ENCODE data around the gene MICAL1. TPM values are rescaled to one million over a fixed set of nuclear protein-coding genes. Genes with fewer than 3 reads are reported as not detected.
A peak's percentile ranks its signal among the peaks of the same experiment; 100 is the strongest.

MICAL1 gene
- total RNA-seq, 1 experiment from 2014 or later: 92.9 TPM

- Histone ChIP-seq H3K27me3 (ENCODE audit: insufficient read depth, low read length) (no peaks in the 10 kb centered on the region), H3K4me1 (ENCODE audit: insufficient read depth, low read length) (peaks cover 10% of the 10 kb centered on the region), H3K9ac (ENCODE audit: extremely low read depth, insufficient read length, low read length) (no peak overlapping the region), H3K4me2 (ENCODE audit: insufficient read depth, insufficient read length, low read length) (no peak overlapping the region), H3K4ac (ENCODE audit: low read depth, low read length) (no peak overlapping the region), H2BK5ac (ENCODE audit: insufficient read length, low read length) (no peak overlapping the region), H3K79me1 (ENCODE audit: insufficient read depth, low read depth, low read length, poor library complexity, severe bottlenecking) (no peaks in the 10 kb centered on the region), H3T11ph (ENCODE audit: low read length) (no peak overlapping the region), H3K23ac (ENCODE audit: insufficient read length, low read depth, low read length) (no peak overlapping the region), H2BK20ac (ENCODE audit: low read depth, low read length, poor library complexity, severe bottlenecking) (no peak overlapping the region), H3K18ac (ENCODE audit: insufficient read length, low read depth, low read length) (no peak overlapping the region), H4K91ac (ENCODE audit: insufficient read length, low read depth, low read length) (no peak overlapping the region), H3K9me3 (ENCODE audit: control insufficient read depth, low read depth, low read length) (no peaks in the 10 kb centered on the region), H3K27ac (ENCODE audit: insufficient read length, low read depth, low read length) (no peak overlapping the region), H2BK15ac (ENCODE audit: low read depth, low read length) (no peak overlapping the region), H4K8ac (replicated peaks; ENCODE audit: insufficient read length, low read depth, low read length) (no peak overlapping the region), H3K23me2 (ENCODE audit: insufficient read length, low read depth, low read length, poor library complexity, severe bottlenecking) (no peaks in the 10 kb centered on the region), H3K56ac (ENCODE audit: insufficient read length, low read depth, low read length) (no peak overlapping the region), H2BK120ac (ENCODE audit: low read depth, low read length, poor library complexity, severe bottlenecking) (no peak overlapping the region), H2AK5ac (ENCODE audit: insufficient read length, low read length) (no peak overlapping the region), H2AFZ (ENCODE audit: low read length) (no peak overlapping the region), H3K14ac (ENCODE audit: insufficient read depth, low read length) (no peak overlapping the region), H2BK12ac (ENCODE audit: insufficient read length, low read depth, low read length) (no peak overlapping the region), H4K20me1 (ENCODE audit: control insufficient read depth, insufficient read depth, insufficient read length) (no peaks in the 10 kb centered on the region), H4K5ac (ENCODE audit: insufficient read length, low read depth, low read length) (no peak overlapping the region), H3K79me2 (ENCODE audit: insufficient read depth, low read length) (no peaks in the 10 kb centered on the region)
- DNase-seq: no peak
- Mint-ChIP-seq H3K27ac (0 out of 7 replicates have a peak overlapping the region, but pooled peaks of 1 of the 3 experiments have one; percentile 22), H3K4me3 (no peak overlapping the region), H3K9me3 (no peaks in the 10 kb centered on the region; a peak in 1 of 5 replicates), H3K4me1 (peaks cover 55 to 61% of the 10 kb centered on the region in 2 experiments), H3K36me3 (ENCODE audit: insufficient read depth in 1 of 3, low read depth in 3 of 3) (no peaks in the 10 kb centered on the region; a peak in 1 of 7 replicates), H3K27me3 (ENCODE audit: low read depth) (peaks cover 3% of the 10 kb centered on the region; the same call in 1 of the 2 replicates)
- 100% methylated on average over 1 of the region's 9 CpGs for WGBS (ENCODE audit: extremely low coverage, insufficient read length, low lambda C conversion rate)
- TF ChIP-seq CTCF (conservative IDR thresholded peaks at IDR 0.05): no peak
Measured at GRCh38 chr6:109496036-109496772, 40.6 kb upstream of the MICAL1 start.

Measured in H9 (cell line).